Endothelial cell of umbilical vein (primary cell): ENCODE data around the gene KIDINS220. TPM values are rescaled to one million over a fixed set of nuclear protein-coding genes. Genes with fewer than 3 reads are reported as not detected.

ENCODE experiments used
- BruUV-seq: library from RNA; stranded (reverse); fragments of 400-500 nt; replicated peaks from 2 replicates; lab custom pipeline; 2021; lab: Mats Ljungman, UMichigan
- CTCF ChIA-PET: fragments of 300-600, 350-600 bp; sonication (Branson Sonifier 250); formaldehyde crosslinking; loops from one replicate; lab custom pipeline; 2021; ENCODE audit warnings: antibody characterized with exemption, inconsistent platforms; lab: Charles Lee
- POLR2A ChIA-PET: fragments of 300-600, 350-600 bp; sonication (Branson Sonifier 250); formaldehyde crosslinking; loops from one replicate; lab custom pipeline; 2021; ENCODE audit warnings: antibody characterized with exemption, inconsistent platforms; lab: Charles Lee
- DNase-seq: peaks from one replicate; pipeline ENCODE4 v3.0.0-alpha.2; 2011; ENCODE audit warnings: low read depth, low spot score
- FAIRE-seq: peaks from 2 replicates; lab custom pipeline; 2011; peaks lifted over from hg19 to GRCh38; lab: Jason Lieb, UNC
- H2AFZ ChIP-seq: 2 replicates; pipeline ENCODE4 v1.6.0; 2012; ENCODE audit warnings: low read depth, low read length, control low read depth, inconsistent platforms
- H3K27ac ChIP-seq: 2 replicates; pipeline ENCODE4 v1.5.1; 2011; ENCODE audit warnings: low read depth, mild to moderate bottlenecking, control low read depth, low read length, moderate library complexity; ENCODE audit not compliant: insufficient read depth
- H3K27me3 ChIP-seq, 2 experiments: 2 replicates each; pipeline versions ENCODE4 v1.6.0 to v1.6.1; 2011; ENCODE audit warnings: low read length in 2 of 2, mixed read lengths in 1 of 2; ENCODE audit not compliant: control insufficient read depth in 2 of 2, insufficient read depth in 2 of 2
- H3K36me3 ChIP-seq, 2 experiments: 2 replicates in 1 of 2; 3 replicates in 1 of 2; pipeline ENCODE4 v1.5.1; 2011; ENCODE audit warnings: low read length in 2 of 2, mild to moderate bottlenecking in 1 of 2, moderate library complexity in 1 of 2; ENCODE audit not compliant: control insufficient read depth in 2 of 2, insufficient read depth in 2 of 2; ENCODE audit errors: extremely low read depth in 1 of 2
- H3K4me1 ChIP-seq: 3 replicates; pipeline ENCODE4 v1.5.1; 2011; ENCODE audit warnings: mild to moderate bottlenecking, low read length; ENCODE audit not compliant: control insufficient read depth, insufficient read depth; ENCODE audit errors: extremely low read depth
- H3K4me2 ChIP-seq: 2 replicates; pipeline ENCODE4 v1.6.1; 2011; ENCODE audit warnings: low read length, control low read depth, mixed read lengths; ENCODE audit not compliant: insufficient read depth
- H3K4me3 ChIP-seq, 3 experiments: fragments of 200-600 bp in 1 of 3; sonication (generic), shearing (Covaris generic) in 1 of 3; replicated peaks in 1 of 3; 2 replicates each; pipeline ENCODE4 v1.5.1; 2011 to 2016; ENCODE audit warnings: control low read depth in 3 of 3, low read length in 3 of 3, mild to moderate bottlenecking in 2 of 3, inconsistent platforms in 1 of 3, low read depth in 1 of 3, moderate library complexity in 1 of 3; ENCODE audit not compliant: insufficient read depth in 1 of 3
- H3K79me2 ChIP-seq: 2 replicates; pipeline ENCODE4 v1.6.0; 2012; ENCODE audit warnings: low read length, inconsistent platforms; ENCODE audit not compliant: control insufficient read depth, insufficient read depth
- H3K9ac ChIP-seq: replicated peaks from 2 replicates; pipeline ENCODE3; 2011; ENCODE audit warnings: low read length, control low read depth; ENCODE audit not compliant: insufficient read depth; ENCODE audit errors: extremely low read depth
- H3K9me1 ChIP-seq: replicated peaks from 3 replicates; pipeline ENCODE4 v1.6.0; 2011; ENCODE audit warnings: mild to moderate bottlenecking, low read length; ENCODE audit not compliant: control insufficient read depth, insufficient read depth; ENCODE audit errors: extremely low read depth
- H3K9me3 ChIP-seq: replicated peaks from 2 replicates; pipeline ENCODE4 v1.5.1; 2012; ENCODE audit warnings: low read length, inconsistent platforms; ENCODE audit not compliant: control insufficient read depth, insufficient read depth
- H4K20me1 ChIP-seq: replicated peaks from 2 replicates; pipeline ENCODE3; 2011; ENCODE audit warnings: mild to moderate bottlenecking, low read length; ENCODE audit not compliant: control insufficient read depth, insufficient read depth; ENCODE audit errors: extremely low read depth
- GATA2 ChIP-seq: IDR thresholded peaks from 2 replicates; pipeline ENCODE4 v1.7.0; 2011; ENCODE audit warnings: low read depth, mild to moderate bottlenecking, moderate library complexity, mixed read lengths, low read length; ENCODE audit not compliant: insufficient read length, insufficient read depth
- JUN ChIP-seq: IDR thresholded peaks from 2 replicates; pipeline ENCODE4 v1.6.1; 2011; ENCODE audit warnings: borderline replicate concordance, low read depth; ENCODE audit not compliant: insufficient read length, insufficient read depth
- POLR2A ChIP-seq: IDR thresholded peaks from 2 replicates; pipeline ENCODE4 v1.6.1; 2012; ENCODE audit warnings: low read depth, mild to moderate bottlenecking, control low read depth, low read length
- POLR2AphosphoS5 ChIP-seq: IDR thresholded peaks from 2 replicates; pipeline ENCODE4 v1.6.1; 2012; ENCODE audit warnings: low read depth, mild to moderate bottlenecking, control low read depth, low read length, moderate library complexity; ENCODE audit not compliant: insufficient read depth
- dilution Hi-C: fragments of 300-500 bp; cut with MboI; formaldehyde crosslinking; loops from one replicate; pipeline ENCODE4 v1.15.0; 2019; ENCODE audit warnings: low sequenced_read_pairs; ENCODE audit not compliant: extremely low pct_ligation_motif_present
- intact Hi-C: fragments of 100-400 bp; cut with micrococcal nuclease; formaldehyde crosslinking; loops from one replicate; pipeline ENCODE4 v1.10.0; 2022
- polyA plus RNA-seq, 4 experiments: library from polyadenylated mRNA; depleted of rRNA in 3 of 4; stranded (reverse) in 3 of 4; unstranded in 1 of 4; fragments of >200 nt; gene quantifications; 2 replicates each; pipeline versions ENCODE4 v1.2.1 to v1.2.3, GENCODE V29; 2011 to 2012; ENCODE audit warnings: missing spikeins in 1 of 4
- total RNA-seq: library from RNA; stranded (reverse); gene quantifications from 2 replicates; pipeline ENCODE4 v1.2.3, GENCODE V29; 2021
- TF ChIP-seq, protein P1 (sequence below), 2 donors: IDR thresholded peaks; 1 replicate in 1 of 2; 2 replicates in 1 of 2; pipeline ENCODE4 v1.5.1; 2011; ENCODE audit warnings: low read length in 2 of 2, mild to moderate bottlenecking in 2 of 2, moderate library complexity in 2 of 2, control low read depth in 1 of 2, inconsistent platforms in 1 of 2, low read depth in 1 of 2; ENCODE audit not compliant: insufficient read depth in 1 of 2; ENCODE audit errors: extremely low read depth in 1 of 2
- TF ChIP-seq, protein P2 (sequence below): IDR thresholded peaks from 2 replicates; pipeline ENCODE4 v1.6.1; 2011; ENCODE audit not compliant: insufficient read depth, insufficient read length

Gene KIDINS220
- total and polyA plus RNA-seq, 2 donors (not counting 3 experiments of a cell fraction or from before 2014, with no cell fraction given): 33.9 to 41.3 TPM

DNA sequence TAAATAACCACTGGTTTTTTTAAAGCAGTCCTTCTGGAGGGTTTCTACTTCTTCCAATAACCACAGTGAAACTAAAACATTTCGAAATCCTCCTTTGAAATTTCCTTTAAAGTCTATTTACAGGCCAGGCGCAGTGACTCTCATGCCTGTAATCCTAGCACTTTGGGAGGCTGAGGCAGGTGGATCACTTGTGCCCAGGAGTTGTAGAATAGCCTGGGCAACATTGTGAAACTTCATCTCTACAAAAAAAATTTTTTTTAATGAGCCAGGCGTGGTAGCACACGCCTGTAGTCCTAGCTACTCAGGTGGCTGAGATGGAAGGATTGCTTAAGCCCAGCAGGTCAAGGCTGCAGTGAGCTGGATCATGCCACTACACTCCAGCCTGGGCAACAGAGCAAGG is 15.2 kb downstream of the KIDINS220 start:
- no peaks in the 10 kb centered on the region for H3K9me1 ChIP-seq
- H3K4me2 ChIP-seq: no peak overlapping the region
- peaks cover 1% of the 10 kb centered on the region for H3K79me2 ChIP-seq
- POLR2A ChIA-PET: no interaction called here
- FAIRE-seq (no peak), DNase-seq (no peak)
- H3K9me3 ChIP-seq: no peaks in the 10 kb centered on the region
- H3K36me3 ChIP-seq: peaks cover 2 to 5% of the 10 kb centered on the region in 2 experiments
- dilution Hi-C loops (no loop called here), intact Hi-C loops (no loop called here)
- H3K9ac ChIP-seq: no peak overlapping the region
- H3K4me3 ChIP-seq: no peak overlapping the region
- BruUV-seq: no TSS peak
- no peaks in the 10 kb centered on the region for H3K27me3 ChIP-seq
- H4K20me1 ChIP-seq: no peaks in the 10 kb centered on the region
- H2AFZ ChIP-seq: no peak overlapping the region
- H3K4me1 ChIP-seq: no peaks in the 10 kb centered on the region
- H3K27ac ChIP-seq: no peak overlapping the region
- CTCF ChIA-PET: no interaction called here
- TF ChIP-seq, protein P1, sequence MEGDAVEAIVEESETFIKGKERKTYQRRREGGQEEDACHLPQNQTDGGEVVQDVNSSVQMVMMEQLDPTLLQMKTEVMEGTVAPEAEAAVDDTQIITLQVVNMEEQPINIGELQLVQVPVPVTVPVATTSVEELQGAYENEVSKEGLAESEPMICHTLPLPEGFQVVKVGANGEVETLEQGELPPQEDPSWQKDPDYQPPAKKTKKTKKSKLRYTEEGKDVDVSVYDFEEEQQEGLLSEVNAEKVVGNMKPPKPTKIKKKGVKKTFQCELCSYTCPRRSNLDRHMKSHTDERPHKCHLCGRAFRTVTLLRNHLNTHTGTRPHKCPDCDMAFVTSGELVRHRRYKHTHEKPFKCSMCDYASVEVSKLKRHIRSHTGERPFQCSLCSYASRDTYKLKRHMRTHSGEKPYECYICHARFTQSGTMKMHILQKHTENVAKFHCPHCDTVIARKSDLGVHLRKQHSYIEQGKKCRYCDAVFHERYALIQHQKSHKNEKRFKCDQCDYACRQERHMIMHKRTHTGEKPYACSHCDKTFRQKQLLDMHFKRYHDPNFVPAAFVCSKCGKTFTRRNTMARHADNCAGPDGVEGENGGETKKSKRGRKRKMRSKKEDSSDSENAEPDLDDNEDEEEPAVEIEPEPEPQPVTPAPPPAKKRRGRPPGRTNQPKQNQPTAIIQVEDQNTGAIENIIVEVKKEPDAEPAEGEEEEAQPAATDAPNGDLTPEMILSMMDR (IDR thresholded peaks at IDR 0.05; ENCODE audit: extremely low read depth in 1 of 2, insufficient read depth in 1 of 2, low read depth in 1 of 2, low read length in 2 of 2): no peak
- TF ChIP-seq, protein P2, sequence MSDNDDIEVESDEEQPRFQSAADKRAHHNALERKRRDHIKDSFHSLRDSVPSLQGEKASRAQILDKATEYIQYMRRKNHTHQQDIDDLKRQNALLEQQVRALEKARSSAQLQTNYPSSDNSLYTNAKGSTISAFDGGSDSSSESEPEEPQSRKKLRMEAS: no peak
- TF ChIP-seq JUN (no peak), POLR2A (no peak), POLR2AphosphoS5 (no peak), GATA2 (no peak)
